HG02759 (cell line): Measurements from ENCODE around the gene HPSE2.
"Not testable (repeated sequence)": the region's sequence is repeated elsewhere in the genome, so short reads cannot be mapped to it uniquely, and the experiment has no call there.

Experiments used
- ATAC-seq: cut with Tn5 transposase; IDR thresholded peaks from one replicate; pipeline ENCODE4 v1.9.1; 2021; ENCODE audit warnings: mild to moderate bottlenecking, moderate library complexity; ENCODE audit not compliant: unreplicated experiment

HPSE2 gene

GRCh38 chr10:99008054-99008453 lies 227.6 kb downstream of the HPSE2 start:
- no peak for ATAC-seq

GRCh38 chr10:99007457-99007856 lies 228.2 kb downstream of the HPSE2 start:
- ATAC-seq: no peak

- ATAC-seq: no peak
Measured at GRCh38 chr10:99005254-99005653, 230.4 kb downstream of the HPSE2 start.

GRCh38 chr10:99004738-99005137 lies 230.9 kb downstream of the HPSE2 start:
- ATAC-seq: no peak

GRCh38 chr10:99002392-99002791 lies 233.3 kb downstream of the HPSE2 start:
- no peak for ATAC-seq

GRCh38 chr10:98997596-98997995 lies 238.1 kb downstream of the HPSE2 start:
- no peak for ATAC-seq

- ATAC-seq: no peak
Measured at GRCh38 chr10:98994030-98994429, 241.6 kb downstream of the HPSE2 start.

- ATAC-seq: not testable (repeated sequence)
Measured at GRCh38 chr10:98983751-98984150, 251.9 kb downstream of the HPSE2 start.

- ATAC-seq: no peak
Measured at GRCh38 chr10:98980353-98980752, 255.3 kb downstream of the HPSE2 start.

GRCh38 chr10:98971464-98971863 lies 264.2 kb downstream of the HPSE2 start:
- no peak for ATAC-seq

GRCh38 chr10:98967601-98968000 lies 268.1 kb downstream of the HPSE2 start:
- ATAC-seq: no peak

GRCh38 chr10:98963608-98964007 lies 272.0 kb downstream of the HPSE2 start:
- no peak for ATAC-seq

GRCh38 chr10:98959379-98959778 lies 276.3 kb downstream of the HPSE2 start:
- no peak for ATAC-seq

- ATAC-seq: no peak
Measured at GRCh38 chr10:98957801-98958200, 277.9 kb downstream of the HPSE2 start.

- ATAC-seq: no peak
Measured at GRCh38 chr10:98956576-98957260, 278.9 kb downstream of the HPSE2 start.

GRCh38 chr10:98953251-98953650 lies 282.4 kb downstream of the HPSE2 start:
- no peak for ATAC-seq

- no peak for ATAC-seq
Measured at GRCh38 chr10:98951269-98952000, 284.2 kb downstream of the HPSE2 start.

GRCh38 chr10:98950106-98950505 lies 285.5 kb downstream of the HPSE2 start:
- no peak for ATAC-seq

- ATAC-seq: no peak
Measured at GRCh38 chr10:98949306-98949705, 286.3 kb downstream of the HPSE2 start.

GRCh38 chr10:98943681-98944080 lies 292.0 kb downstream of the HPSE2 start:
- no peak for ATAC-seq

- no peak for ATAC-seq
Measured at GRCh38 chr10:98929709-98930108, 305.9 kb downstream of the HPSE2 start.

GRCh38 chr10:98925651-98926050 lies 310.0 kb downstream of the HPSE2 start:
- no peak for ATAC-seq
